ENCODE measurements around the gene NUCB2. TPM values are rescaled to one million over a fixed set of nuclear protein-coding genes. Genes with fewer than 3 reads are reported as not detected.

Gene NUCB2
- polyA plus RNA-seq, 1 donor (not counting 4 experiments of a cell fraction or from before 2014, with no cell fraction given): 44.2 TPM

DNA sequence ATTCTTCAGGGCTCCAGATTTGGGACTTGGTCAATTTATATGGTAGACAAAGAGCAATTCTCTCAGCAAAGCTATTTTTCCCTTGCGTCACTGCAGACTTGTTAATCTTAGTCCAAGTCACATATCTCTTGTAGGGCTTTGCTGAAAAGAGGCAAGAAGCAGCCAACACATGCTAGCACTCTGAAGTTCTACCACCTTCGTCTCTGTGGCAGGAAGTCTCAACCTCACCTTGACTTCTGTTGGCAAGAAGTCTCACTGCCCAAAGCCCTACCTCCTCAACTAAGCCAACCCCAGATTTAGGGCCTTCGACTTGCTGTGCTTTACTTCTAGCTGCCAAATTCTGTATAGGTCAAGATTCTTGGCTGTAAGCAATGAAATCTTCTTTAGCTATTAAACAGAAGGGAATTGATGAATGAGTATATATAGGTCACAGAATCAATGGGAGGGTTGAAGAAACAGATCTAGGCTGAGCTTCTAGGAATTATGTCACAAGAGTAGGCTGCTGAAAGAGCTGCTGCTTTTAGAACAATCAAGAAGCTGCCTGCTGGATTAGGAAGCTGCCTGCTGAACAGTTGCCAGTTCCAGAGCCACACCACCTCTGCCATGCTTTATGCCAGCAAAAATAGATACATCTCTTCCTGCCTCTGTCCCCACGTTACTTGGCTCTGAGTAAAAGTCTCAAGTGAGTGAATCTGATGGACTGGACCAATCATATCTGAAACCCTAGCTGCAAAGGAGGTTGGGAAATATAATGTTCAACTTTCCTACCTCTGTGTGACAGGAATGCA is 57.5 kb downstream of the NUCB2 start:
- no peak overlapping the region for H3K4me2 ChIP-seq (ENCODE audit: control insufficient read depth, extremely low read depth, insufficient read depth, low read depth, low read length)
- H4K20me1 ChIP-seq (ENCODE audit: control insufficient read depth, extremely low read depth, insufficient read depth, low read length): no peaks in the 10 kb centered on the region
- H3K36me3 ChIP-seq (ENCODE audit: control insufficient read depth in 2 of 2, extremely low read depth in 1 of 2, insufficient read depth in 2 of 2, low read length in 2 of 2): peaks cover 0 to 4% of the 10 kb centered on the region in 2 experiments
- DNase-seq (ENCODE audit: low read depth, low spot score): no peak
- TF ChIP-seq, protein P1, sequence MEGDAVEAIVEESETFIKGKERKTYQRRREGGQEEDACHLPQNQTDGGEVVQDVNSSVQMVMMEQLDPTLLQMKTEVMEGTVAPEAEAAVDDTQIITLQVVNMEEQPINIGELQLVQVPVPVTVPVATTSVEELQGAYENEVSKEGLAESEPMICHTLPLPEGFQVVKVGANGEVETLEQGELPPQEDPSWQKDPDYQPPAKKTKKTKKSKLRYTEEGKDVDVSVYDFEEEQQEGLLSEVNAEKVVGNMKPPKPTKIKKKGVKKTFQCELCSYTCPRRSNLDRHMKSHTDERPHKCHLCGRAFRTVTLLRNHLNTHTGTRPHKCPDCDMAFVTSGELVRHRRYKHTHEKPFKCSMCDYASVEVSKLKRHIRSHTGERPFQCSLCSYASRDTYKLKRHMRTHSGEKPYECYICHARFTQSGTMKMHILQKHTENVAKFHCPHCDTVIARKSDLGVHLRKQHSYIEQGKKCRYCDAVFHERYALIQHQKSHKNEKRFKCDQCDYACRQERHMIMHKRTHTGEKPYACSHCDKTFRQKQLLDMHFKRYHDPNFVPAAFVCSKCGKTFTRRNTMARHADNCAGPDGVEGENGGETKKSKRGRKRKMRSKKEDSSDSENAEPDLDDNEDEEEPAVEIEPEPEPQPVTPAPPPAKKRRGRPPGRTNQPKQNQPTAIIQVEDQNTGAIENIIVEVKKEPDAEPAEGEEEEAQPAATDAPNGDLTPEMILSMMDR (optimal IDR thresholded peaks at IDR 0.05 in 1 of 3, IDR thresholded peaks at IDR 0.05 in 1 of 3, conservative IDR thresholded peaks at IDR 0.05 in 1 of 3; ENCODE audit: extremely low read depth in 1 of 3, insufficient read depth in 2 of 3, low read length in 3 of 3): no peak
- no peak for TF ChIP-seq EZH2 (IDR thresholded peaks at IDR 0.05; ENCODE audit: low read length)
- H3K79me2 ChIP-seq (ENCODE audit: control insufficient read depth, insufficient read depth, low read length): no peaks in the 10 kb centered on the region
- H3K9ac ChIP-seq (ENCODE audit: control insufficient read depth, extremely low read depth, insufficient read depth, low read length): no peak overlapping the region
- dilution Hi-C loops (cut with MboI; ENCODE audit: extremely low pct_ligation_motif_present, low sequenced_read_pairs): no loop called here
- no peaks in the 10 kb centered on the region for H3K9me1 ChIP-seq (ENCODE audit: control insufficient read depth, extremely low read depth, insufficient read depth, low read length)
- no peak overlapping the region for H3K27ac ChIP-seq (ENCODE audit: control insufficient read depth, insufficient read depth, low read length)
- FAIRE-seq: no peak
- no peak overlapping the region for H3K4me3 ChIP-seq (ENCODE audit: control insufficient read depth in 2 of 3, extremely low read depth in 1 of 3, insufficient read depth in 2 of 3, low read depth in 1 of 3, low read length in 3 of 3)
- no peaks in the 10 kb centered on the region for H3K27me3 ChIP-seq (ENCODE audit: control insufficient read depth, extremely low read depth, insufficient read depth, low read length)
- H3K4me1 ChIP-seq (ENCODE audit: control insufficient read depth, extremely low read depth, insufficient read depth, low read length): no peaks in the 10 kb centered on the region
- H2AFZ ChIP-seq (ENCODE audit: control insufficient read depth, low read length): no peak overlapping the region
- no peaks in the 10 kb centered on the region for H3K9me3 ChIP-seq (ENCODE audit: control insufficient read depth, low read depth, low read length)

DNA sequence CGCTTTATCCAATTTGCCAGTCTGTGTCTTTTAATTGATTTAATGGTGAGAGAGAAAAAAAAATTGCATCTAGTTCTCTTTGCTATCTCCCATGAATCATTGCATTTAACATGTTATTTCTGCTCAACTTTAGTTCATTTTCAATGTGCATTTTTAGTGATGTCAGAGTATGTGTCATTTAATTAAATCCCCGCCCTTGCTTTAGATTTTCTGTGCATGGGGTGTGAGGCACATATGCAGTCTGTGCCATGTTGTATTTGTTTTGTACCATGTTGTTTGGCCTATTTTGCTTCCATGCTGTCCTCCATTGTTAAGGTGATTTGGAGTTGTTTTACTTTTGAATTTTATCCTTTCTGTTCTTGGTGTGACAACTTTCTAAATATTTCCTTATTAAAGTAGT is 66.7 kb downstream of the NUCB2 start:
- Histone ChIP-seq H3K27me3 (ENCODE audit: control insufficient read depth, extremely low read depth, insufficient read depth, low read length) (no peaks in the 10 kb centered on the region), H4K20me1 (ENCODE audit: control insufficient read depth, extremely low read depth, insufficient read depth, low read length) (no peaks in the 10 kb centered on the region), H3K9me3 (ENCODE audit: control insufficient read depth, low read depth, low read length) (no peaks in the 10 kb centered on the region), H3K9ac (ENCODE audit: control insufficient read depth, extremely low read depth, insufficient read depth, low read length) (no peak overlapping the region), H3K4me3 (ENCODE audit: control insufficient read depth in 2 of 3, extremely low read depth in 1 of 3, insufficient read depth in 2 of 3, low read depth in 1 of 3, low read length in 3 of 3) (no peak overlapping the region), H3K9me1 (ENCODE audit: control insufficient read depth, extremely low read depth, insufficient read depth, low read length) (no peaks in the 10 kb centered on the region), H3K79me2 (ENCODE audit: control insufficient read depth, insufficient read depth, low read length) (no peaks in the 10 kb centered on the region), H2AFZ (ENCODE audit: control insufficient read depth, low read length) (no peak overlapping the region), H3K4me1 (ENCODE audit: control insufficient read depth, extremely low read depth, insufficient read depth, low read length) (peaks cover 12% of the 10 kb centered on the region), H3K27ac (ENCODE audit: control insufficient read depth, insufficient read depth, low read length) (peak overlapping the region; percentile 8), H3K36me3 (ENCODE audit: control insufficient read depth in 2 of 2, extremely low read depth in 1 of 2, insufficient read depth in 2 of 2, low read length in 2 of 2) (no peaks in the 10 kb centered on the region), H3K4me2 (ENCODE audit: control insufficient read depth, extremely low read depth, insufficient read depth, low read depth, low read length) (no peak overlapping the region)
- dilution Hi-C loops (cut with MboI; ENCODE audit: extremely low pct_ligation_motif_present, low sequenced_read_pairs): no loop called here
- no peak for FAIRE-seq
- TF ChIP-seq, protein P1 (optimal IDR thresholded peaks at IDR 0.05 in 1 of 3, IDR thresholded peaks at IDR 0.05 in 1 of 3, conservative IDR thresholded peaks at IDR 0.05 in 1 of 3; ENCODE audit: extremely low read depth in 1 of 3, insufficient read depth in 2 of 3, low read length in 3 of 3): no peak
- no peak for TF ChIP-seq EZH2 (IDR thresholded peaks at IDR 0.05; ENCODE audit: low read length)
- DNase-seq (ENCODE audit: low read depth, low spot score): no peak
